ENCODE results near the gene AARS2.

Gene AARS2

DNA sequence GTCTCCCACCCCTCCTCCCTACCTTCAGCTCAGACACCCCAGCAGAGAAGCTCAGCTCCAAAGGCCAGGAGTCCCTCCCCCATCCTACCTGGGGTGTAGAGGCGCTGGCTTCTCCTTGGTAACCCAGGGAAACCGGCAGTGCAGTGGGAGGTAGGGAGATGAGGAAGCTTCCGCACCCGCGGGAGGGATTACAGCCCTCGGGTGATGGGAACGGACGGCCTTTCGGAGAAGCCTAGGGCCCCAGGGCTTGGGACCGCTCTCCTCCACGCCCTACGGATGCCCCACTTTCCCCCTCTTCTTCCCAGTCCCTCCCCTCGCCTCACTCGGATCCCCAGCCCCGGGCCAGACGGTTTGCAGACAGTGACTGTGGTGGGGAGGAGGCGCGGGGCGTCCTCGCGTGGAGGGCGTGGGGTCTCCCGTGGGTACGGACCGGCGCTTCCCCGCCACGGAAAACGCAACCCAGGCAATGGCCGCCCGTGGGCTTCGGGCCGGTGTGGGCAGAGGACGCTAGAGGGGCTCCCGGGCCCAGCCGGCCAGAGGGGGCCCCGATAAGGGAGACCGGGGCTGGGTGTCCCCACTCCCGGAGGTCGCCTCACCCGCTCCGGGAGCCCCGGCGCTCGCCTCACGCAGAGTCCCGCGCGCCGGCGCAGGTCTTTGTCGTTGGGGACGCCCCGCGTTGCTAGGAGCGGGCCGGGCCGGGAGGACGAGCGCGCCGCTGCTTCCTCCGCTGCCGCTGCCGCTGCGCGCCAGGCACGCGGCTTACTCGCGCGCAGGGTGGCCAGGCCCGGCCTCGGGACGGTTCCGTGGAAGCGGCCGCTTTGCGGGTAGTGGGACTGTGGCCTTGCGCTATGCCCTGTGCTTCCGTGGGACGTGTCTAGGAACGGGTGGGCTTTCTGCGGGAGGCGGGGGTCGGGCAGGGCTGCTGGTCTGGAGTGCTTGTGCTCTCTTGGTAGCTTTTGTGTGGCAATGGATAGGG, 15.8 kb downstream of the AARS2 start:
- Histone ChIP-seq H3K4me1 (ENCODE audit: insufficient read depth, low read length, severe bottlenecking) (no peaks in the 10 kb centered on the region), H3K9me3 (ENCODE audit: low read length) (no peaks in the 10 kb centered on the region), H3K36me3 (ENCODE audit: insufficient read depth, low read length) (peaks cover 21% of the 10 kb centered on the region), H2AFZ (ENCODE audit: low read length) (no peak overlapping the region), H3K9ac (ENCODE audit: low read length) (no peak overlapping the region), H3K27me3 (ENCODE audit: insufficient read depth, low read length) (peaks cover 2% of the 10 kb centered on the region; the same call in 1 of the 2 replicates), H3K4me2 (ENCODE audit: low read length) (no peak overlapping the region), H3K9me2 (ENCODE audit: low read depth, low read length) (no peaks in the 10 kb centered on the region), H4K20me1 (ENCODE audit: insufficient read depth, low read length) (no peaks in the 10 kb centered on the region), H3K79me2 (ENCODE audit: insufficient read depth, low read length) (no peaks in the 10 kb centered on the region), H3F3A (ENCODE audit: insufficient read depth, low read length) (no peaks in the 10 kb centered on the region), H3K27ac (ENCODE audit: low read depth, low read length, poor library complexity, severe bottlenecking) (no peak overlapping the region), H3K4me3 (ENCODE audit: low read depth, low read length, poor library complexity, severe bottlenecking) (no peak overlapping the region)
- TF ChIP-seq, protein P1, sequence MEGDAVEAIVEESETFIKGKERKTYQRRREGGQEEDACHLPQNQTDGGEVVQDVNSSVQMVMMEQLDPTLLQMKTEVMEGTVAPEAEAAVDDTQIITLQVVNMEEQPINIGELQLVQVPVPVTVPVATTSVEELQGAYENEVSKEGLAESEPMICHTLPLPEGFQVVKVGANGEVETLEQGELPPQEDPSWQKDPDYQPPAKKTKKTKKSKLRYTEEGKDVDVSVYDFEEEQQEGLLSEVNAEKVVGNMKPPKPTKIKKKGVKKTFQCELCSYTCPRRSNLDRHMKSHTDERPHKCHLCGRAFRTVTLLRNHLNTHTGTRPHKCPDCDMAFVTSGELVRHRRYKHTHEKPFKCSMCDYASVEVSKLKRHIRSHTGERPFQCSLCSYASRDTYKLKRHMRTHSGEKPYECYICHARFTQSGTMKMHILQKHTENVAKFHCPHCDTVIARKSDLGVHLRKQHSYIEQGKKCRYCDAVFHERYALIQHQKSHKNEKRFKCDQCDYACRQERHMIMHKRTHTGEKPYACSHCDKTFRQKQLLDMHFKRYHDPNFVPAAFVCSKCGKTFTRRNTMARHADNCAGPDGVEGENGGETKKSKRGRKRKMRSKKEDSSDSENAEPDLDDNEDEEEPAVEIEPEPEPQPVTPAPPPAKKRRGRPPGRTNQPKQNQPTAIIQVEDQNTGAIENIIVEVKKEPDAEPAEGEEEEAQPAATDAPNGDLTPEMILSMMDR (IDR thresholded peaks at IDR 0.05; ENCODE audit: low read length): no peak
- TF ChIP-seq EZH2 (IDR thresholded peaks at IDR 0.05; ENCODE audit: borderline replicate concordance, low read length): no peak

DNA sequence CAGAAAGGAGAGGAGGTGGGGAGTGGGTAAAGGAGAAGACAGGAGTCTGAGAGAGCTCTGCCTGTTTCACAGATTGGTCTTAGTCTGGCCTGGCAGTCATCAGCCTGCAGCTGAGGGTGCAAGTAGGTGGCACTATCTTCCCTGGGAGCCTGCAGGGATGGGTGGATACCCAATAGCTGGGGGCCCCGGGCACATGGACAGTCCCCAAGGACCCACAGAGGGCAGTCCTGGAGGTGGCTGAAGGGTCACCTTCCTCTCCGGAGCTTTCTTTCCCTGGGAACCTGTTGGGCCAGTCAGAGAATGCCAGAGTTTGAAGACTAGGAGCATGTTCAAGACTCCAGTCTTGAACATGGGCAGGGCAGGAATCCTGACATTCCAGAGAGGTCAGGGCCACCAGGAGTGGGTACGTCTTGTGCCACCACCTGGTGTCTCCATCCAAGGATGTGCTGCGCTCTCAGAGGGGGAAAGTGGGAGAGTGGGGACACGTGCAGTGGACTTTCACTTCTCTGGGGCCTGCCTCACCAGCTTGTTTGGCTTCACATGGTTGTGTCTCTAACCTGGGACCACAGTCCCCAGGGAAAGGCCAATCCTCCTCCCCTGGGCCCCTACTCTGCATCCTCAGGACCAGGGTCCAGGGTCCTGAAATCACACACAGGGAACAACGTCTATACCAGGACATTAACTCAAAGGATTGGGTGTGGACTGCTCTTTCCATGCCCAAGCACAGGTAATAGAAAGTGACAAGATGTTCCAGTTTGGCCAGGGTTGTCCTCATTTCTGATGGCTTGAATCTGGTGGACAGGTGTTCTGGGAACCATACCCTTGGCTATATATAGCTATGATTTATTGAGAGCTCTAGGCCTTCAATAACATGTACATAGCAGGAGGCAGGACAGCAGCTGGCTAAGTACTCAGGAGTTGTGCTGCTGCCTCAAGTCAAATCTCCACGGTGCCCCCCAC, 18.0 kb downstream of the AARS2 start:
- TF ChIP-seq, protein P1 (IDR thresholded peaks at IDR 0.05; ENCODE audit: low read length): no peak
- no peaks in the 10 kb centered on the region for H3K79me2 ChIP-seq (ENCODE audit: insufficient read depth, low read length)
- peaks cover 4% of the 10 kb centered on the region; the same call in 1 of the 2 replicates for H3K27me3 ChIP-seq (ENCODE audit: insufficient read depth, low read length)

DNA sequence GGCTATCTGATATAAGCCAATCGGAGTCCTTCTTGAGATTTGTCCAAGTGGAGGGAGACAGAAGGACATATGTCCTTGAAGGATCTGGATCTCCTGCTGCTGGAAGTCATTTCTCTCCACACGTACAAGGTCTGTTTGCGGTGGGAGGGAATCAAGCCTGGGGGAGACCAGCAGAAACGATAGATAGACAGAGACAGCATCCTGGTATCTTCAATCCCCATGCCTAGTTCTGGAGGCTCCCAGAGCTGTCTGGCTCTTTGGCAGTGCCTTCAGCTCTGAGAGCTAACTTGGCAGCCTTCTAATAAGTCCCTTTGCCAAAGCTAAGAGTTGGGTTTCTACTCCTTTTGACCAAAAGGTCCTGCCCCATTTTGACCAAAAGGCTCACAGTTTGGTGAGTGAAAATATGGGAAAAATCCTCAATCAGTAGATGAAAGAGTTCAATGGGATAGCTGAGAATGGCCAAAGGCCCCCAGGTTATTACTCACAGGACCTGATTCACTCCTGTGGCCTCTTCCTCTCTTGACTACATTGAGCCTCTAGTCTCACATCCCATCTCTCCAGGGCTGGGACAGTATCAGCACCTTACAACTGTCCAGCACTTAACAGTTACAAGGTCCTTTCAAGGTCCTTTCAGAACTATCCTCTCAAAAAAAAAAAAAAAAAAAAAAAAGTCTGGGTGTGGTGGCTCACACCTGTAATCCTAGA, 20.3 kb downstream of the AARS2 start:
- H3F3A ChIP-seq (ENCODE audit: insufficient read depth, low read length): no peaks in the 10 kb centered on the region
- TF ChIP-seq EZH2 (IDR thresholded peaks at IDR 0.05; ENCODE audit: borderline replicate concordance, low read length): no peak
- TF ChIP-seq, protein P1 (IDR thresholded peaks at IDR 0.05; ENCODE audit: low read length): no peak
- H3K9ac ChIP-seq (ENCODE audit: low read length): no peak overlapping the region
- H3K27me3 ChIP-seq (ENCODE audit: insufficient read depth, low read length): peaks cover 8% of the 10 kb centered on the region; the same call in 1 of the 2 replicates
- no peaks in the 10 kb centered on the region for H3K4me1 ChIP-seq (ENCODE audit: insufficient read depth, low read length, severe bottlenecking)
- no peaks in the 10 kb centered on the region for H3K36me3 ChIP-seq (ENCODE audit: insufficient read depth, low read length)
- H2AFZ ChIP-seq (ENCODE audit: low read length): no peak overlapping the region
- no peak overlapping the region for H3K4me3 ChIP-seq (ENCODE audit: low read depth, low read length, poor library complexity, severe bottlenecking)
- no peaks in the 10 kb centered on the region for H3K9me2 ChIP-seq (ENCODE audit: low read depth, low read length)
- H3K4me2 ChIP-seq (ENCODE audit: low read length): no peak overlapping the region
- no peaks in the 10 kb centered on the region for H3K9me3 ChIP-seq (ENCODE audit: low read length)
- no peaks in the 10 kb centered on the region for H4K20me1 ChIP-seq (ENCODE audit: insufficient read depth, low read length)
- H3K27ac ChIP-seq (ENCODE audit: low read depth, low read length, poor library complexity, severe bottlenecking): no peak overlapping the region
- no peaks in the 10 kb centered on the region for H3K79me2 ChIP-seq (ENCODE audit: insufficient read depth, low read length)

More for the DNA sequence above, 18.0 kb downstream of the AARS2 start:
- no peak overlapping the region for H3K9ac ChIP-seq (ENCODE audit: low read length)
- no peak overlapping the region for H2AFZ ChIP-seq (ENCODE audit: low read length)
- no peaks in the 10 kb centered on the region for H3K9me2 ChIP-seq (ENCODE audit: low read depth, low read length)
- no peaks in the 10 kb centered on the region for H3K4me1 ChIP-seq (ENCODE audit: insufficient read depth, low read length, severe bottlenecking)
- H3K4me3 ChIP-seq (ENCODE audit: low read depth, low read length, poor library complexity, severe bottlenecking): no peak overlapping the region
- H3K9me3 ChIP-seq (ENCODE audit: low read length): no peaks in the 10 kb centered on the region
- H3K36me3 ChIP-seq (ENCODE audit: insufficient read depth, low read length): 0 out of 2 replicates have a peak, but pooled peaks cover under 1% of the 10 kb centered on the region
- H4K20me1 ChIP-seq (ENCODE audit: insufficient read depth, low read length): no peaks in the 10 kb centered on the region
- H3K27ac ChIP-seq (ENCODE audit: low read depth, low read length, poor library complexity, severe bottlenecking): no peak overlapping the region
- no peaks in the 10 kb centered on the region for H3F3A ChIP-seq (ENCODE audit: insufficient read depth, low read length)
- no peak overlapping the region for H3K4me2 ChIP-seq (ENCODE audit: low read length)

All from OCI-LY1 (cell line).